ENCODE data around the gene MLLT1.

DNA sequence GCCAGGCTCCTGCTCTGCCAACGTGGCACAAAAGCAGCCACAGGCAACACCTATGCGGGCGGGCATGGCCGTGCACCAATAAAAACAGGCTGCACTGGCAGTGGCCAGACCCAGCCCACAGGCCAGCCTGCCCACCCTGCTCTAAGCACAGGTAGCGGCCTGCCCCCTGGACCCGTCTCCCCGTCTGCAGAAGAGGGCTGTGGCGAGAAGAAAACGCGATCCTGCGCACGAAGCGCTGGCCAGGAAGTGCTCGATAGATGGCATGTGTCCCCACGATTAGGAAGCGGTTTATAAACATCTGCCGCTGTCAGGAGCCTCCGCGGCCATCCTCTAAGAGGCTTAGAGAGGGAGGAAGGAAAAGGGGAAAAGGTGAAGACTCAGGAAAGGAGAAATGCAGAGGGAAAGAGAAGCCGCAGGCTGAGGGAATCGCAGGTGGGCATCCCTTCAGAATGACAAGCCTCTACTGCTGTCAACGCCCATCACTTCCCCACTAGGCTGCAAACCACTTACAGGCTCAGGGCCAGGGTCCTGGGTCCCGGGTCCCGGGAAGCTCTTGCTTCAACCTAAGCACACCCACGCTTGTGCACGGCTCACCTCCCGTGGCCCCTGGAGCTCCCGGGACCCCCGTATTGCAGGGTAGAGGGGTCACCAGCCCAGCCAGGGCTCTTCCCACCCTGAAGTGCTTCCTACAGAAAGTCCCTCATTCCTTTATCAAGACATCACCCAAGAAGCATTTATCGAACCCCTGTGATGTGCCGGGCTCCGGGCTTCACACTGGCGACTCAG is 10.5 kb downstream of the MLLT1 start:
- TF ChIP-seq, protein P1, sequence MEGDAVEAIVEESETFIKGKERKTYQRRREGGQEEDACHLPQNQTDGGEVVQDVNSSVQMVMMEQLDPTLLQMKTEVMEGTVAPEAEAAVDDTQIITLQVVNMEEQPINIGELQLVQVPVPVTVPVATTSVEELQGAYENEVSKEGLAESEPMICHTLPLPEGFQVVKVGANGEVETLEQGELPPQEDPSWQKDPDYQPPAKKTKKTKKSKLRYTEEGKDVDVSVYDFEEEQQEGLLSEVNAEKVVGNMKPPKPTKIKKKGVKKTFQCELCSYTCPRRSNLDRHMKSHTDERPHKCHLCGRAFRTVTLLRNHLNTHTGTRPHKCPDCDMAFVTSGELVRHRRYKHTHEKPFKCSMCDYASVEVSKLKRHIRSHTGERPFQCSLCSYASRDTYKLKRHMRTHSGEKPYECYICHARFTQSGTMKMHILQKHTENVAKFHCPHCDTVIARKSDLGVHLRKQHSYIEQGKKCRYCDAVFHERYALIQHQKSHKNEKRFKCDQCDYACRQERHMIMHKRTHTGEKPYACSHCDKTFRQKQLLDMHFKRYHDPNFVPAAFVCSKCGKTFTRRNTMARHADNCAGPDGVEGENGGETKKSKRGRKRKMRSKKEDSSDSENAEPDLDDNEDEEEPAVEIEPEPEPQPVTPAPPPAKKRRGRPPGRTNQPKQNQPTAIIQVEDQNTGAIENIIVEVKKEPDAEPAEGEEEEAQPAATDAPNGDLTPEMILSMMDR (conservative IDR thresholded peaks at IDR 0.05; ENCODE audit: low read depth, low read length) = no peak
- TF ChIP-seq EZH2 (IDR thresholded peaks at IDR 0.05; ENCODE audit: low read length, unreplicated experiment) = no peak
- TF ChIP-seq EZH2phosphoT487 (IDR thresholded peaks at IDR 0.05; ENCODE audit: borderline replicate concordance, low read length) = no peak

Measured in PC-3 (cell line).